Measurements from ENCODE around the gene VPS26C.

The VPS26C gene

DNA sequence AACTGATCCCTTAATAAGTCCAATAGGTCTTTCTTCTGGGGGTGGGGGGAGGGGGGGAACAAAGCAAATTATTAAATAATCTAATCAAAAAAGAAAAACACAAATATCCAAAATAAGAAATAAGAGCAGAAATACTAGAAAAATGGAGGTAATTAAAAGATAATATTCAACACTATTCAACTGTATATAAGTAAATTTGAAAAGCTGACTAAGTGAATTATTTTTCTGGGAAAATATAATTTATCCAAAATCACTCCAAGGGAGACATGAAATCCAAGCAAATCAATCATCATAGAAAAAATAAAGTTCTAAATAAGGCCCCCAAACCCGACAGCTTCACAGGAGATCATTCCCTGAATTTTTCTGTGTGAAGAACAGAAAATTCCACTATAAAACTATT, 18.8 kb downstream of the VPS26C start:
- Histone ChIP-seq H3K27me3 (ENCODE audit: control insufficient read depth in 1 of 2, insufficient read depth in 2 of 2, low read length in 2 of 2) (no peaks in the 10 kb centered on the region), H3K27ac (ENCODE audit: low read depth, low read length) (no peak overlapping the region), H3K9me3 (ENCODE audit: control insufficient read depth in 1 of 2, low read length in 2 of 2) (no peaks in the 10 kb centered on the region), H3K4me1 (ENCODE audit: control insufficient read depth in 1 of 2, insufficient read depth in 2 of 2, low read length in 2 of 2) (peaks cover 8% of the 10 kb centered on the region in 2 donors), H3K9ac (ENCODE audit: low read depth in 1 of 2, low read length in 2 of 2) (no peak overlapping the region), H3K4me3 (ENCODE audit: low read depth in 1 of 2, low read length in 2 of 2) (no peak overlapping the region), H3K36me3 (ENCODE audit: control insufficient read depth in 1 of 2, insufficient read depth in 2 of 2, low read length in 2 of 2) (no peaks in the 10 kb centered on the region)

- Histone ChIP-seq H3K9ac (ENCODE audit: low read depth in 1 of 2, low read length in 2 of 2) (no peak overlapping the region), H3K36me3 (ENCODE audit: control insufficient read depth in 1 of 2, insufficient read depth in 2 of 2, low read length in 2 of 2) (peaks cover 0 to 13% of the 10 kb centered on the region in 2 donors), H3K9me3 (ENCODE audit: control insufficient read depth in 1 of 2, low read length in 2 of 2) (no peaks in the 10 kb centered on the region), H3K27me3 (ENCODE audit: control insufficient read depth in 1 of 2, insufficient read depth in 2 of 2, low read length in 2 of 2) (no peaks in the 10 kb centered on the region), H3K4me3 (ENCODE audit: low read depth in 1 of 2, low read length in 2 of 2) (no peak overlapping the region), H3K4me1 (ENCODE audit: control insufficient read depth in 1 of 2, insufficient read depth in 2 of 2, low read length in 2 of 2) (peaks cover 8% of the 10 kb centered on the region in 2 donors), H3K27ac (ENCODE audit: low read depth, low read length) (no peak overlapping the region)
Measured at GRCh38 chr21:37245151-37245550, 22.0 kb downstream of the VPS26C start.

- Histone ChIP-seq H3K4me3 (ENCODE audit: low read depth in 1 of 2, low read length in 2 of 2) (no peak overlapping the region), H3K4me1 (ENCODE audit: control insufficient read depth in 1 of 2, insufficient read depth in 2 of 2, low read length in 2 of 2) (peaks cover 8% of the 10 kb centered on the region in 2 donors), H3K27ac (ENCODE audit: low read depth, low read length) (no peak overlapping the region), H3K27me3 (ENCODE audit: control insufficient read depth in 1 of 2, insufficient read depth in 2 of 2, low read length in 2 of 2) (no peaks in the 10 kb centered on the region), H3K9ac (ENCODE audit: low read depth in 1 of 2, low read length in 2 of 2) (no peak overlapping the region), H3K36me3 (ENCODE audit: control insufficient read depth in 1 of 2, insufficient read depth in 2 of 2, low read length in 2 of 2) (peaks cover 0 to 19% of the 10 kb centered on the region in 2 donors), H3K9me3 (ENCODE audit: control insufficient read depth in 1 of 2, low read length in 2 of 2) (no peaks in the 10 kb centered on the region)
Measured at GRCh38 chr21:37244501-37245095, 22.5 kb downstream of the VPS26C start.

DNA sequence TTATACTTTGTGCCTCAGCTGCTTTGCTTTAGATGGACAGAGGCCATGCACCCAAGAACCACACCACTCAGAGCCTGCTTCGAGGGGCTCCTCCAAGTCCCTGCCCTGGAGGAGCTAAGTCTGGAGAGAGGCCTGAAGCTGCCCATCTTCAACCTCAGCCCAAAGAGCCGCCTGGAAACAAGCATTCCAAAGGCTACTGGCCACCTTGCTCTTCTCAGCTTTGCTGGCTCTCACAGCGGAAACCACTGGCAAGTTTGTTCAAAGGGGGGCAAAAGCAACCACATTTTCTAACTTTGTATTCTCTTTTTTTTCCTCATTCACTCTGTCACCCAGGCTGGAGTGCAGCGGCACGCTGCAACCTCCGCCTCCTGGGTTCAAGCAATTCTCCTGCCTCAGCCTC, 23.2 kb downstream of the VPS26C start:
- Histone ChIP-seq H3K9ac (ENCODE audit: low read depth in 1 of 2, low read length in 2 of 2) (no peak overlapping the region), H3K4me3 (ENCODE audit: low read depth in 1 of 2, low read length in 2 of 2) (no peak overlapping the region), H3K36me3 (ENCODE audit: control insufficient read depth in 1 of 2, insufficient read depth in 2 of 2, low read length in 2 of 2) (peaks cover 0 to 21% of the 10 kb centered on the region in 2 donors), H3K27me3 (ENCODE audit: control insufficient read depth in 1 of 2, insufficient read depth in 2 of 2, low read length in 2 of 2) (no peaks in the 10 kb centered on the region), H3K4me1 (ENCODE audit: control insufficient read depth in 1 of 2, insufficient read depth in 2 of 2, low read length in 2 of 2) (peaks cover 8% of the 10 kb centered on the region in 2 donors), H3K9me3 (ENCODE audit: control insufficient read depth in 1 of 2, low read length in 2 of 2) (no peaks in the 10 kb centered on the region), H3K27ac (ENCODE audit: low read depth, low read length) (no peak overlapping the region)

GRCh38 chr21:37241426-37241825, 25.7 kb downstream of the VPS26C start:
- Histone ChIP-seq H3K36me3 (ENCODE audit: control insufficient read depth in 1 of 2, insufficient read depth in 2 of 2, low read length in 2 of 2) (peaks cover 0 to 38% of the 10 kb centered on the region in 2 donors), H3K27ac (ENCODE audit: low read depth, low read length) (no peak overlapping the region), H3K9me3 (ENCODE audit: control insufficient read depth in 1 of 2, low read length in 2 of 2) (no peaks in the 10 kb centered on the region), H3K27me3 (ENCODE audit: control insufficient read depth in 1 of 2, insufficient read depth in 2 of 2, low read length in 2 of 2) (no peaks in the 10 kb centered on the region), H3K9ac (ENCODE audit: low read depth in 1 of 2, low read length in 2 of 2) (no peak overlapping the region), H3K4me1 (ENCODE audit: control insufficient read depth in 1 of 2, insufficient read depth in 2 of 2, low read length in 2 of 2) (peaks cover 8% of the 10 kb centered on the region in 2 donors), H3K4me3 (ENCODE audit: low read depth in 1 of 2, low read length in 2 of 2) (no peak overlapping the region)

DNA sequence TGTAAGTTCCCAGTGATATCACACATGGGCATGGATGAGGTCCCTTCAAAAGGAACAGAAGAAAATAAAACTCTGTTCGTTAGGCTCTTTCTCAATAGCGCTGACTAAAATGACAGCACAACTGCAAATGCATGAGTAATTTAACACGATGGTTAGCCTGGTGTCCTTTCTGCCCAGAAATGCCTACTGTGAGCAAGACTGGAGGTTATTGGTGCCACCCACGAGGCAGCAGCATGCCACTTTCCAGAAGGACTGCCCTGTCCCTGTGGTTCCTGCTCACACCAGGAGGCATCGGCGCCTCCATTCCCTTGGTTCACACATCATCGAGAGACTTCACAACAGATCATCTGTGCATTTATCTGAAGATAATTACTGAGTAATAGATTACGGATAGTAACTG, 26.2 kb downstream of the VPS26C start:
- H3K9ac ChIP-seq (ENCODE audit: low read depth in 1 of 2, low read length in 2 of 2) = no peak overlapping the region
- H3K4me1 ChIP-seq (ENCODE audit: control insufficient read depth in 1 of 2, insufficient read depth in 2 of 2, low read length in 2 of 2) = peaks cover 8% of the 10 kb centered on the region in 2 donors
- H3K4me3 ChIP-seq (ENCODE audit: low read depth in 1 of 2, low read length in 2 of 2) = no peak overlapping the region
- no peak overlapping the region for H3K27ac ChIP-seq (ENCODE audit: low read depth, low read length)
- H3K36me3 ChIP-seq (ENCODE audit: control insufficient read depth in 1 of 2, insufficient read depth in 2 of 2, low read length in 2 of 2) = peaks cover 0 to 38% of the 10 kb centered on the region in 2 donors
- no peaks in the 10 kb centered on the region for H3K27me3 ChIP-seq (ENCODE audit: control insufficient read depth in 1 of 2, insufficient read depth in 2 of 2, low read length in 2 of 2)
- no peaks in the 10 kb centered on the region for H3K9me3 ChIP-seq (ENCODE audit: control insufficient read depth in 1 of 2, low read length in 2 of 2)

DNA sequence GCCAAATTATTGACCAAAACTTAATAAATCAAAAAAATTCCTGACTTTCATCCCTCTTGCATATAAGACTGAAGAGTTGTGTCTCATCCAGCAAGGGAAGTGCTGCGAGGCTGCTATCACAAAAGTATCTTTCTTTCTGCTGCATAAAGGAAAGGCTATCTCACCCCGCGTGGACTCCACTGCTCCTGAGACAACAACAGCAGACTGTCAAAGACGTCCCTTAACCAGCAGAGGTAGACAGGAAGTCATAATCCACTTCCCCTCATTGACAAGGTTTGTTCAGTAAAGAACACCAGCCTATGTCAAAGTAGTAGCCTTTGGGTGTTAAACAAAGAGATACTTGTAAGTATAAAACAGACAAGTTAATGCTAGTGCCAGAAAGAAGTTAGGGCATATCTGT, 29.4 kb downstream of the VPS26C start:
- no peak overlapping the region for H3K9ac ChIP-seq (ENCODE audit: low read depth in 1 of 2, low read length in 2 of 2)
- H3K9me3 ChIP-seq (ENCODE audit: control insufficient read depth in 1 of 2, low read length in 2 of 2) = no peaks in the 10 kb centered on the region
- no peaks in the 10 kb centered on the region for H3K27me3 ChIP-seq (ENCODE audit: control insufficient read depth in 1 of 2, insufficient read depth in 2 of 2, low read length in 2 of 2)
- H3K27ac ChIP-seq (ENCODE audit: low read depth, low read length) = no peak overlapping the region
- H3K4me3 ChIP-seq (ENCODE audit: low read depth in 1 of 2, low read length in 2 of 2) = no peak overlapping the region
- H3K36me3 ChIP-seq (ENCODE audit: control insufficient read depth in 1 of 2, insufficient read depth in 2 of 2, low read length in 2 of 2) = peaks cover 13 to 53% of the 10 kb centered on the region in 2 donors
- H3K4me1 ChIP-seq (ENCODE audit: control insufficient read depth in 1 of 2, insufficient read depth in 2 of 2, low read length in 2 of 2) = no peaks in the 10 kb centered on the region

GRCh38 chr21:37237346-37237745, 29.8 kb downstream of the VPS26C start:
- H3K4me3 ChIP-seq (ENCODE audit: low read depth in 1 of 2, low read length in 2 of 2) = no peak overlapping the region
- no peak overlapping the region for H3K9ac ChIP-seq (ENCODE audit: low read depth in 1 of 2, low read length in 2 of 2)
- H3K27ac ChIP-seq (ENCODE audit: low read depth, low read length) = no peak overlapping the region
- no peaks in the 10 kb centered on the region for H3K4me1 ChIP-seq (ENCODE audit: control insufficient read depth in 1 of 2, insufficient read depth in 2 of 2, low read length in 2 of 2)
- H3K27me3 ChIP-seq (ENCODE audit: control insufficient read depth in 1 of 2, insufficient read depth in 2 of 2, low read length in 2 of 2) = no peaks in the 10 kb centered on the region
- H3K36me3 ChIP-seq (ENCODE audit: control insufficient read depth in 1 of 2, insufficient read depth in 2 of 2, low read length in 2 of 2) = peaks cover 14 to 57% of the 10 kb centered on the region in 2 donors
- no peaks in the 10 kb centered on the region for H3K9me3 ChIP-seq (ENCODE audit: control insufficient read depth in 1 of 2, low read length in 2 of 2)

DNA sequence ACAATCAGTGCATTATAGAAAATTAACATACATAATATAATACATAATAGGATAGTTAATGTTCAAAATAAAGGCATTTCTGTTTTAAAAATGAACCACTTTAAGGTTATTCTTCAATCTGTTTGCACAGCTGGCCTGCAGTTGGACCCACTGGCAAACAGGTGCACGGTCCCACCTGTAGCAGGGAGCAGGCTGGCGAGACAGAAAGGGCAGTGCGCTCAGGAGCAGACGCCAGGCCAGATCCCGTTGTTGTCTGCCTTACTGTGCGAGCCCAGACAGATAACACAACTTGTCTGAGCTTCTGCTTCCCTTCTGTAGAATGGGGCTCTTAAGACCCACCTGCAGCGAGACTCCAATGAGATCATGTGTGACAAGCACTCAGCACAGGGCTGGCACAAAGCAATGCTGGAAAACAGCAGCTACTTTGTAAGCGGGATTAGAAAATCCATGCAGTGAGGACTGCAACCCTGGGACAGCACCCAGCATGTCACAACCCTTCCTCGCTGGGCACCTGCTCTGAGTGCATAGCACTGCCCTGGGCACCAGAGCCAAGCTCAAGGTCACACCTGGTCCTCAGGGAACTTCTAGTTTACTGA, 33.5 kb downstream of the VPS26C start:
- Histone ChIP-seq H3K36me3 (ENCODE audit: control insufficient read depth in 1 of 2, insufficient read depth in 2 of 2, low read length in 2 of 2) (peaks cover 31 to 58% of the 10 kb centered on the region in 2 donors), H3K9me3 (ENCODE audit: control insufficient read depth in 1 of 2, low read length in 2 of 2) (no peaks in the 10 kb centered on the region), H3K27ac (ENCODE audit: low read depth, low read length) (no peak overlapping the region), H3K4me3 (ENCODE audit: low read depth in 1 of 2, low read length in 2 of 2) (no peak overlapping the region), H3K27me3 (ENCODE audit: control insufficient read depth in 1 of 2, insufficient read depth in 2 of 2, low read length in 2 of 2) (no peaks in the 10 kb centered on the region), H3K4me1 (ENCODE audit: control insufficient read depth in 1 of 2, insufficient read depth in 2 of 2, low read length in 2 of 2) (no peaks in the 10 kb centered on the region), H3K9ac (ENCODE audit: low read depth in 1 of 2, low read length in 2 of 2) (no peak overlapping the region)

DNA sequence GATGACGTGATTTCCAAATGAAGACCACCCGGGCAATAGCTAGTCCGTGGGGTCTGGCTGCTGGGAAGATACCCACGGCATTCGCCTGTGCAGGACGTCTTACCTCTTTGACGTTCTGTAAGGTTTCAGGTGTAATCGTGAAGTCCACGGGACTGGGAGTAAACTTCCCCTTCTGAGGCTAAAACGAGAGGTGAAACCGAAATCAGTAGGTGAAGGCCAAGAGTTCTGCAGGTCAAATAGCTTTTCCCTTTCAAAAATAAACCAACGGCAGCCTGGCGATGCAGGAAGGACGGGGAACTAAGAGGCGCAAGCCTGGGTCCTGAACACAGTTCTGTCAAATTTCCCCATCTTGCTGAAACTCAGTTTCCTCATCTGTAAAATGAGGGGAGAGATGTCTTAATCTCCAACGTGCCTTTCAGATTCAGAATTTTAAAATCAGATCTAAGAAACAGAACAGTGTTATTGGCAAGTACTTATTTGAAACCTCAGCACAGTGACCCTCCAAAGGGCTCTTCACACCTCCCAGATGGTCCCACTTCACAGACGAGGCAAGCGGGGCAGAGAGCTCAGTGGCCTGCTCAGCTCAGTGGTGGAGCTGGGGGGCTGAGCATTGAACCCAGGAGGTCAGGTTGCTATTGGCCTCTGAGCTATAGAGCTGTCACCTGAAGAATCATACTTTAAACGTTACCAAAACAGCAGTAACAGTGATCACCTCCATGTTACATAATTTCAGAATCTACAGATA, 34.7 kb downstream of the VPS26C start:
- Histone ChIP-seq H3K4me3 (ENCODE audit: low read depth in 1 of 2, low read length in 2 of 2) (no peak overlapping the region), H3K9ac (ENCODE audit: low read depth in 1 of 2, low read length in 2 of 2) (no peak overlapping the region), H3K4me1 (ENCODE audit: control insufficient read depth in 1 of 2, insufficient read depth in 2 of 2, low read length in 2 of 2) (no peaks in the 10 kb centered on the region), H3K27me3 (ENCODE audit: control insufficient read depth in 1 of 2, insufficient read depth in 2 of 2, low read length in 2 of 2) (no peaks in the 10 kb centered on the region), H3K27ac (ENCODE audit: low read depth, low read length) (no peak overlapping the region), H3K9me3 (ENCODE audit: control insufficient read depth in 1 of 2, low read length in 2 of 2) (no peaks in the 10 kb centered on the region), H3K36me3 (ENCODE audit: control insufficient read depth in 1 of 2, insufficient read depth in 2 of 2, low read length in 2 of 2) (peaks cover 39 to 64% of the 10 kb centered on the region in 2 donors)

Data from duodenal mucosa (tissue), 2 donors.